ENCODE results near the gene CD40LG.

CD40LG gene

DNA sequence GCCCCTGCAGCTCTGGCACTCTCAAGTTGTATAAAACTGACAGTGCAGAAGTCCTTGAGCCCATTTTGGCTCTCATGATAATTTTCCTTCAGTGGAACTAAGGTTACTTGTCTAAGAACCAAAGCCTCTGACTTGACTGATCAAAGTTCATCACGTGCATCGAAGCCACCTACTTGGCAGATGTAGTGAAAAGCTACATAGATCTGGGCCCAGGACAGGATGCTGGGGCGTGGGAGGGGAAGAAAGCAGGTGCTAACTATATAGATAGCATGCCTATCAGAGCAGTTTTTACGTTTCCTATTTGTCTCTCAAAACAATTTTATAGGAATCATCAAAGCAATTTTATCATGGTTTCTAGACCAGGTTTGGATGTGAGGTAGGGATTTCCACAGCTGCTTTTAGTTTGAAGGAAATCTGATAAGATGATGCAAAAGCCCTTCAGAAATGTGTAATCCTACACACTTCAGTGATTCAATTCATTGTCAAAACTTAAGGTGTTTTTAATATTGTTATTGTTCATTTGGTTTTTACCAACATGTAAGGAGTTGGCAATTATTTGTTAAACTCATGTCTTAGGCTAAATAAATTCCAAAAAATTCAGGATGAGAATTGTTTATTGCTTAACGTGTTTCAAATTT is 1.2 kb upstream of the CD40LG start:
- H3K4me3 ChIP-seq (ENCODE audit: low read depth, low read length), result no peak overlapping the region
- DNase-seq (ENCODE audit: low read depth), result no peak
- TF ChIP-seq, protein P1, sequence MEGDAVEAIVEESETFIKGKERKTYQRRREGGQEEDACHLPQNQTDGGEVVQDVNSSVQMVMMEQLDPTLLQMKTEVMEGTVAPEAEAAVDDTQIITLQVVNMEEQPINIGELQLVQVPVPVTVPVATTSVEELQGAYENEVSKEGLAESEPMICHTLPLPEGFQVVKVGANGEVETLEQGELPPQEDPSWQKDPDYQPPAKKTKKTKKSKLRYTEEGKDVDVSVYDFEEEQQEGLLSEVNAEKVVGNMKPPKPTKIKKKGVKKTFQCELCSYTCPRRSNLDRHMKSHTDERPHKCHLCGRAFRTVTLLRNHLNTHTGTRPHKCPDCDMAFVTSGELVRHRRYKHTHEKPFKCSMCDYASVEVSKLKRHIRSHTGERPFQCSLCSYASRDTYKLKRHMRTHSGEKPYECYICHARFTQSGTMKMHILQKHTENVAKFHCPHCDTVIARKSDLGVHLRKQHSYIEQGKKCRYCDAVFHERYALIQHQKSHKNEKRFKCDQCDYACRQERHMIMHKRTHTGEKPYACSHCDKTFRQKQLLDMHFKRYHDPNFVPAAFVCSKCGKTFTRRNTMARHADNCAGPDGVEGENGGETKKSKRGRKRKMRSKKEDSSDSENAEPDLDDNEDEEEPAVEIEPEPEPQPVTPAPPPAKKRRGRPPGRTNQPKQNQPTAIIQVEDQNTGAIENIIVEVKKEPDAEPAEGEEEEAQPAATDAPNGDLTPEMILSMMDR (IDR thresholded peaks at IDR 0.05; ENCODE audit: low read depth, low read length, missing control alignments), result no peak

DNA sequence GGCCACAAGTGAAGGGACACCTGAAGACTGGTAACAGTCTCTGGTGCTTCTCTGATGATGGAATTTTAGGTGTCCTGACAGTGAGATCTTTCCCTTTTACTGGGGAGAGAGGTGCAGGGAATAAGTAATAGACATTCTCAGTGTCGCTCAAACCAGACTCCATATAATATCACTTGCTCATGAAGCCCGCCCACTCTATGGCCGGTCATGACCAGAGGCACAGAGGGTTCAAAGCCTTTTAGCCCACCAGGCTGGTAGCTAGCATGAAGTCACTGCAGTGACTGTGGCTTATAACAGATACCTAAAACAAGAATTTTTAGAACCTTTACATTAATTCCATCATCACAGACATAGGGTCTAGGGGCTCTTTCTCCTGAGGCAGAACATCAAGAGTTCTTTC is 2.9 kb downstream of the CD40LG start:
- no peak overlapping the region for H3K4me3 ChIP-seq (ENCODE audit: low read depth, low read length)
- TF ChIP-seq, protein P1 (IDR thresholded peaks at IDR 0.05; ENCODE audit: low read depth, low read length, missing control alignments), result no peak
- DNase-seq (ENCODE audit: low read depth), result no peak

DNA sequence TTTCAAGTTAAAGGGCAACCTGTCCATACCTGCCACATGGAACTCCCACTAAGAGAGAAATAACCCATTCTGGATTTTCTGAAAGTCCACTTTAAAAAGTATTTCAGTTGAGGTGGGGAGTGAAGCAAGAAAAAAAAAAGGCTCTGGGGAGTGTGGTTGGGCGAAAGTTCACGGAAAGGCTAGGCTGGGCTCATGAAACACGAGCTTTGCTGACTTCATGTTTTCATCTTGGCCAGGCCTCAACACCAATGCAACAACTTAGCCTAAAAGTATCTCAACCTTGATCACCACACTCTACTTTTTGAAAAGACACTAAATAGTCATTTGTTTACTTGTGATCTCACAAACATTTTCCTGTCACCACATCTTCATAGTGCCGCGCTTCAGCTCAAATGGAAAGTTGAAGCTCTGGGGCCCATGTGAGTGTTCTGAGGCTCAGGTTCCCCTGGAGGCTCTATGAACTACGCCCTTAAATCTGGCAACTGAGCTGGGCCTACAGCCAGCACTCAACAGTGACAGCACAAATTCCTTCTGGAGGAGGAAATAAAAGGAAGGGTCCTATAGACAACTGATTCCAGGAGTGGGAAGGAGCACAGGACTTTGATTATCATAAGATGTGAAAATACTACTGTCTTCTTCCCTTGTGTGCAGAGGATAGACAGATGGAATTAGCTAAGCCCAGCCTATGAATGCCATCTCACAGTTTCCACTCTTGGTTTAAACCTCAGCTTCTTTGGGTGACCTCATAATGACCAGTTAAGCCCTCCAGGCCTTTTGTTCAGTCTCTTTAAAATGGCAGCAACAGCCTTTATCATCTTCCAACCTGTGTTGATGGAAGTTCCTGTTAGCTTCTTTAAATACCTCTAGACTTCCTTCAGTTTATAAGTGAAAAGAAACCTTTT is 5.1 kb downstream of the CD40LG start:
- H3K4me3 ChIP-seq (ENCODE audit: low read depth, low read length), result no peak overlapping the region
- no peak for DNase-seq (ENCODE audit: low read depth)
- TF ChIP-seq, protein P1 (IDR thresholded peaks at IDR 0.05; ENCODE audit: low read depth, low read length, missing control alignments), result no peak

DNA sequence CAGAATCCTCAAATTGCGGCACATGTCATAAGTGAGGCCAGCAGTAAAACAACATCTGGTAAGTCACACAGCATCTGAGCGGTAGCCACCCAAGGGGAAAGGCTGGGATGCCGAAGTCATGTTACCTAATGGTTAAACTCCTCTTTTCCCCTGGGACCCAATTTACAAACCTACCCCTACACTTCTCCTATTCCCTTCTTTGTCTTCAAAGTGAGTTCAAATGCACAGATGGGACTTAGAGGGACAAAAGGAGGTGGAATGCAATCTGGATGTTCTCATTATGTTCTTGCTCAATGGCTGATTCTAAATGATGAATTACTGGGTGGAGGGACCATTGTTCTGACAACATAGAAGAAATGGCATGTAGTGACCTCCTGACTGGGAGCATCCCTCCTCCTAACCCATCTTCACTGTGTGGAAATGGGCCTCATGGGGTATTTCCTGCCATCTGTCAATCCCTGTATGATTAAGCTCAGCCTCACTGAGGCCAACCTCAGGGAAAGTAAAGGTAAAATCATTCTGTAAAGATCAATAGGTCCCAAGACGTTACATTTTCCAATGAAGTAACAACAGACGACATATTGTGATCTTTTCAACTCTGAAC is 8.5 kb downstream of the CD40LG start:
- H3K4me3 ChIP-seq (ENCODE audit: low read depth, low read length), result no peak overlapping the region
- TF ChIP-seq, protein P1 (IDR thresholded peaks at IDR 0.05; ENCODE audit: low read depth, low read length, missing control alignments), result no peak
- DNase-seq (ENCODE audit: low read depth), result no peak

DNA sequence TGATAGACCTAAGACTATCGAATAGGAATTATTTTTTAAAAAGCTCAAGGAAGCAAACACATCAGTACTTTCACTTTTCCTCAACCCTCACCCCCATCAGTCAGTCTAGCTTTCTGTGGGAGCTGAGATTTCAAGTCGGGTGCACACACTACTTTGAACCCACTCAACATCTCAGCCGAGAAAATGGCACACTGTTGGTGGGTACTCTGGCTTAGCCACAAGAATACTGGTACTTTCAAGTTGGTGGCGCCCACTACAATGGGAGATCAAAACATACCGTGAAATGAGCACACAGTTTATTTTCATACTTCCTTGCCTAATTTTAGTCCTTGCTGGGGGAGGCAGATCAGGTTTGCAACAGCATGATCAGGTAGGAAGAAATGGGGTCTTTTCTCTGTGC is 10.2 kb downstream of the CD40LG start:
- TF ChIP-seq, protein P1 (IDR thresholded peaks at IDR 0.05; ENCODE audit: low read depth, low read length, missing control alignments), result no peak
- no peak overlapping the region for H3K4me3 ChIP-seq (ENCODE audit: low read depth, low read length)
- no peak for DNase-seq (ENCODE audit: low read depth)

DNA sequence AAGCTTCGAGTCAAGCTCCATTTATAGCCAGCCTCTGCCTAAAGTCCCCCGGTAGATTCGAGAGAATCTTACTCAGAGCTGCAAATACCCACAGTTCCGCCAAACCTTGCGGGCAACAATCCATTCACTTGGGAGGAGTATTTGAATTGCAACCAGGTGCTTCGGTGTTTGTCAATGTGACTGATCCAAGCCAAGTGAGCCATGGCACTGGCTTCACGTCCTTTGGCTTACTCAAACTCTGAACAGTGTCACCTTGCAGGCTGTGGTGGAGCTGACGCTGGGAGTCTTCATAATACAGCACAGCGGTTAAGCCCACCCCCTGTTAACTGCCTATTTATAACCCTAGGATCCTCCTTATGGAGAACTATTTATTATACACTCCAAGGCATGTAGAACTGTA is 11.2 kb downstream of the CD40LG start:
- no peak overlapping the region for H3K4me3 ChIP-seq (ENCODE audit: low read depth, low read length)
- TF ChIP-seq, protein P1 (IDR thresholded peaks at IDR 0.05; ENCODE audit: low read depth, low read length, missing control alignments), result no peak
- no peak for DNase-seq (ENCODE audit: low read depth)

Measured in GM12864 (cell line).